ENCODE results near the gene R3HDML.
"Not testable (repeated sequence)": the region's sequence is repeated elsewhere in the genome, so short reads cannot be mapped to it uniquely, and the experiment has no call there.

The R3HDML gene

GRCh38 chr20:44344723-44345122 lies 7.9 kb downstream of the R3HDML start:
- H3K4me3 ChIP-seq (ENCODE audit: low read depth, low read length): no peak overlapping the region
- DNase-seq (ENCODE audit: low read depth): no peak
- TF ChIP-seq MYC (IDR thresholded peaks at IDR 0.05; ENCODE audit: low read depth, low read length) (no peak), MAX (IDR thresholded peaks at IDR 0.05; ENCODE audit: low read depth, low read length) (no peak), POLR2A (IDR thresholded peaks at IDR 0.05; ENCODE audit: extremely low read depth, insufficient read length) (no peak), CTCF (IDR thresholded peaks at IDR 0.05; ENCODE audit: low read depth, low read length) (no peak)

- no peak for DNase-seq (ENCODE audit: low read depth)
- TF ChIP-seq MYC (IDR thresholded peaks at IDR 0.05; ENCODE audit: low read depth, low read length) (no peak), MAX (IDR thresholded peaks at IDR 0.05; ENCODE audit: low read depth, low read length) (no peak), POLR2A (IDR thresholded peaks at IDR 0.05; ENCODE audit: extremely low read depth, insufficient read length) (no peak), CTCF (IDR thresholded peaks at IDR 0.05; ENCODE audit: low read depth, low read length) (no peak)
- H3K4me3 ChIP-seq (ENCODE audit: low read depth, low read length): no peak overlapping the region
These were observed 8.3 kb downstream of the R3HDML start for GRCh38 chr20:44345147-44345546.

- not testable (repeated sequence) for H3K4me3 ChIP-seq (ENCODE audit: low read depth, low read length); DNase-seq (ENCODE audit: low read depth)
These were observed 9.1 kb downstream of the R3HDML start for GRCh38 chr20:44345941-44346340.

GRCh38 chr20:44348168-44348659 lies 11.4 kb downstream of the R3HDML start:
- TF ChIP-seq MAX (IDR thresholded peaks at IDR 0.05; ENCODE audit: low read depth, low read length): no peak
- no peak for TF ChIP-seq POLR2A (IDR thresholded peaks at IDR 0.05; ENCODE audit: extremely low read depth, insufficient read length)
- TF ChIP-seq CTCF (IDR thresholded peaks at IDR 0.05; ENCODE audit: low read depth, low read length): no peak
- no peak for TF ChIP-seq MYC (IDR thresholded peaks at IDR 0.05; ENCODE audit: low read depth, low read length)
- no peak overlapping the region for H3K4me3 ChIP-seq (ENCODE audit: low read depth, low read length)

GRCh38 chr20:44349349-44349748 lies 12.5 kb downstream of the R3HDML start:
- no peak overlapping the region for H3K4me3 ChIP-seq (ENCODE audit: low read depth, low read length)
- TF ChIP-seq POLR2A (IDR thresholded peaks at IDR 0.05; ENCODE audit: extremely low read depth, insufficient read length): no peak
- no peak for TF ChIP-seq MYC (IDR thresholded peaks at IDR 0.05; ENCODE audit: low read depth, low read length)
- TF ChIP-seq CTCF (IDR thresholded peaks at IDR 0.05; ENCODE audit: low read depth, low read length): no peak
- no peak for TF ChIP-seq MAX (IDR thresholded peaks at IDR 0.05; ENCODE audit: low read depth, low read length)
- DNase-seq (ENCODE audit: low read depth): no peak

More at GRCh38 chr20:44348168-44348659, 11.4 kb downstream of the R3HDML start:
- DNase-seq (ENCODE audit: low read depth): no peak

- DNase-seq (ENCODE audit: low read depth): no peak
- no peak overlapping the region for H3K4me3 ChIP-seq (ENCODE audit: low read depth, low read length)
- no peak for TF ChIP-seq POLR2A (IDR thresholded peaks at IDR 0.05; ENCODE audit: extremely low read depth, insufficient read length)
- no peak for TF ChIP-seq CTCF (IDR thresholded peaks at IDR 0.05; ENCODE audit: low read depth, low read length)
- TF ChIP-seq MYC (IDR thresholded peaks at IDR 0.05; ENCODE audit: low read depth, low read length): no peak
- TF ChIP-seq MAX (IDR thresholded peaks at IDR 0.05; ENCODE audit: low read depth, low read length): no peak
These were observed 13.7 kb downstream of the R3HDML start for GRCh38 chr20:44350567-44350966.
